KOPT-K1 (cell line): ENCODE results near the gene SSNA1.
A peak's percentile ranks its signal among the peaks of the same experiment; 100 is the strongest.

Experiments
- H3K27ac ChIP-seq: fragments of 200-600 bp; sonication (generic); 2 replicates; pipeline ENCODE4 v1.5.1; 2016; ENCODE audit warnings: antibody characterized with exemption, mild to moderate bottlenecking, low read depth, low read length; ENCODE audit not compliant: poor library complexity, severe bottlenecking
- H3K36me3 ChIP-seq: fragments of 200-600 bp; sonication (generic); 2 replicates; pipeline ENCODE4 v1.5.1; 2017; ENCODE audit warnings: antibody characterized with exemption, mild to moderate bottlenecking, low read length, moderate library complexity; ENCODE audit not compliant: insufficient read depth
- H3K9me3 ChIP-seq: fragments of 200-600 bp; sonication (generic); 2 replicates; pipeline ENCODE4 v1.5.1; 2017; ENCODE audit warnings: antibody characterized with exemption, low read length, mild to moderate bottlenecking; ENCODE audit not compliant: insufficient read depth, poor library complexity, severe bottlenecking

Gene SSNA1

GRCh38 chr9:137188490-137189296 is at the start of gene SSNA1, which contains the start of gene ANAPC2:
SSNA1 (plus strand) TSS chr9:137188676; CDS start chr9:137188727, 51 bp downstream.
ANAPC2 (minus strand) TSS chr9:137188560; CDS start chr9:137188532, 28 bp downstream.
- Histone ChIP-seq H3K27ac (peak within 1 kb of the TSS; percentile 91), H3K36me3 (peaks cover 48% of the 10 kb centered on the region; the same call in 1 of the 2 replicates)

GRCh38 chr9:137138722-137139467 is 49.6 kb upstream of the SSNA1 start, which contains the start of gene GRIN1:
GRIN1 (plus strand) TSS chr9:137139154; CDS start chr9:137139487, 333 bp downstream.
- Histone ChIP-seq H3K36me3 (no peaks in the 10 kb centered on the region), H3K27ac (no peak within 1 kb of the TSS), H3K9me3 (no peaks in the 10 kb centered on the region)

More at GRCh38 chr9:137188490-137189296, at the start of gene SSNA1, which contains the start of gene ANAPC2:
- H3K9me3 ChIP-seq, result no peaks in the 10 kb centered on the region

GRCh38 chr9:137139468-137140150 is 48.9 kb upstream of the SSNA1 start:
- no peaks in the 10 kb centered on the region for H3K9me3 ChIP-seq
- H3K27ac ChIP-seq, result no peak overlapping the region
- H3K36me3 ChIP-seq, result no peaks in the 10 kb centered on the region

GRCh38 chr9:137140151-137141012 is 48.1 kb upstream of the SSNA1 start:
- Histone ChIP-seq H3K36me3 (no peaks in the 10 kb centered on the region), H3K9me3 (no peaks in the 10 kb centered on the region)

GRCh38 chr9:137141050-137141810 is 47.2 kb upstream of the SSNA1 start:
- Histone ChIP-seq H3K9me3 (no peaks in the 10 kb centered on the region), H3K27ac (no peak overlapping the region), H3K36me3 (no peaks in the 10 kb centered on the region)

More at GRCh38 chr9:137140151-137141012, 48.1 kb upstream of the SSNA1 start:
- no peak overlapping the region for H3K27ac ChIP-seq

- Histone ChIP-seq H3K36me3 (no peaks in the 10 kb centered on the region), H3K27ac (no peak overlapping the region), H3K9me3 (no peaks in the 10 kb centered on the region)
Observed at GRCh38 chr9:137141976-137142936, 46.2 kb upstream of the SSNA1 start.

- H3K9me3 ChIP-seq, result no peaks in the 10 kb centered on the region
- H3K27ac ChIP-seq, result no peak overlapping the region
- no peaks in the 10 kb centered on the region for H3K36me3 ChIP-seq
Observed at GRCh38 chr9:137143459-137143858, 45.0 kb upstream of the SSNA1 start.

GRCh38 chr9:137145731-137146526 is 42.5 kb upstream of the SSNA1 start:
- Histone ChIP-seq H3K9me3 (no peaks in the 10 kb centered on the region), H3K36me3 (no peaks in the 10 kb centered on the region), H3K27ac (no peak overlapping the region)

GRCh38 chr9:137146527-137146918 is 42.0 kb upstream of the SSNA1 start:
- H3K27ac ChIP-seq, result no peak overlapping the region
- no peaks in the 10 kb centered on the region for H3K9me3 ChIP-seq
- H3K36me3 ChIP-seq, result no peaks in the 10 kb centered on the region

GRCh38 chr9:137147091-137147792 is 41.2 kb upstream of the SSNA1 start:
- Histone ChIP-seq H3K9me3 (no peaks in the 10 kb centered on the region), H3K36me3 (no peaks in the 10 kb centered on the region), H3K27ac (no peak overlapping the region)

- Histone ChIP-seq H3K9me3 (no peaks in the 10 kb centered on the region), H3K36me3 (no peaks in the 10 kb centered on the region), H3K27ac (no peak overlapping the region)
Observed at GRCh38 chr9:137147793-137148160, 40.7 kb upstream of the SSNA1 start.

GRCh38 chr9:137148242-137148641 is 40.2 kb upstream of the SSNA1 start:
- Histone ChIP-seq H3K9me3 (no peaks in the 10 kb centered on the region), H3K27ac (no peak overlapping the region), H3K36me3 (no peaks in the 10 kb centered on the region)
